Retinal pigment epithelial cell (primary cell): ENCODE data around the gene MYL10.

Source experiments
- DNase-seq: peaks from one replicate; pipeline ENCODE4 v3.0.0-alpha.2; 2010; ENCODE audit warnings: low read depth
- H3K4me3 ChIP-seq: 2 replicates; pipeline ENCODE4 v1.5.1; 2011; ENCODE audit warnings: mild to moderate bottlenecking, low read length, control low read depth, moderate library complexity
- CTCF ChIP-seq: conservative IDR thresholded peaks from 2 replicates; pipeline ENCODE4 v1.5.1; 2011; ENCODE audit warnings: low read depth, low read length, control low read depth, inconsistent platforms

Gene MYL10

GRCh38 chr7:101572156-101572555 is 56.9 kb downstream of the MYL10 start:
- no peak for DNase-seq
- TF ChIP-seq CTCF = no peak
- no peak overlapping the region for H3K4me3 ChIP-seq

DNA sequence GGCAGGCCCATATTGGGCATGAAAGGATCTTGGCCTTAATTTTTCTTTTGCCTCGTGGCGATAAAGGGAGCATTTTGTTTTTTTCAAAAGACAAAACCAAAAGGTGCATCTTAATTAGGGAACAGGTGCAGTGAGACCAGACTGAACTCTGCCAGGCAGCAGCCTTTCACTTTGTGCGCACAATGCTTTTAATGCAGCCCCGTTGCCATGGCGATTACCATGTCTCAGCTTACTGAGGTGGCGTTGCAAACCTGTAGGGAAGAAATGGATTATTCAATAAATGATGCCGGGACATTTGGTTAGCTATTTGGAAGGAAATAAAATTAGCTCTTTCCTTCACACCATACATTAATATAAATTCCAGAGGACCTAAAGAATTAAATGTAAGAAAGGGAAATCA is 61.9 kb downstream of the MYL10 start:
- H3K4me3 ChIP-seq = no peak overlapping the region
- no peak for DNase-seq
- no peak for TF ChIP-seq CTCF

DNA sequence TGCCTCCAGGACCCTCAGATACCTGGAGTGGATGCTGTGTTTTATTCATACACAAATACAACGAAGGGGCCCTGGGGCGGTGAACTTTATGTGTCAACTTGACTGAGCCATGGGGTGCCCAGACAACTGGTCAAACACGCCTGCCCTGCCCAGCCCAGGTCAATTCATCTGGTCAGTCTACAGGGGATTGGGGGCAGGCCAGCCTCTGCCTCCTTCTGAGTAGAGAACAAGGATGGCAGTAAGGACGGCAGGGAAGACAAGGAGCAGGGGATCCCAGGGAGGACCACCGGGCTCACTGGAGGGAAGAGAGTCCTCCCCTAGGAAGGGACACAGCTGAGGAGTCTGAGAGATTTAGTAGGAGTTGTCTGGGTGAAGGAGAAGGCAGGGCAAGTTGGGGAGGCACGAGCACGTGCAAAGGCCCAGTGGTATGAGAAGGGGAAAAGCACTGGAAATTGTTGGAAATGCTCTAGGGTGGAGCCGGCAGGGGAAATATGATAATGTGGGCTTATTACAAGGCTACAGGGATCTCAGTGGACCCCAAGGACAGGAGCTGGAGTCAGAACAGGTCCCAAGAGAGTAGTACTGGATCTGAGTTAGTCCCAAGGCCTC is 63.4 kb downstream of the MYL10 start:
- DNase-seq = no peak
- TF ChIP-seq CTCF = no peak
- H3K4me3 ChIP-seq = no peak overlapping the region

- DNase-seq = no peak
- TF ChIP-seq CTCF = no peak
- no peak overlapping the region for H3K4me3 ChIP-seq
Observed at GRCh38 chr7:101564778-101565211, 64.3 kb downstream of the MYL10 start.

- H3K4me3 ChIP-seq = no peak overlapping the region
- no peak for TF ChIP-seq CTCF
- no peak for DNase-seq
Observed at GRCh38 chr7:101563943-101564777, 64.9 kb downstream of the MYL10 start.
